GM10248 (cell line): Measurements from ENCODE around the gene RRN3.
"Not testable (repeated sequence)": the region's sequence is repeated elsewhere in the genome, so short reads cannot be mapped to it uniquely, and the experiment has no call there.

ENCODE experiments used
- CTCF ChIA-PET: fragments of 300-600 bp; sonication (Branson Sonifier 250); formaldehyde crosslinking; extraction: SDS; loops from one replicate; lab custom pipeline; 2021; ENCODE audit warnings: antibody characterized with exemption; lab: Yijun Ruan, JAX
- POLR2A ChIA-PET: fragments of 350-650 bp; sonication (Branson Sonifier 250); formaldehyde crosslinking; extraction: SDS; loops from one replicate; lab custom pipeline; 2020; ENCODE audit warnings: antibody characterized with exemption; lab: Yijun Ruan, JAX
- DNase-seq: peaks from one replicate; pipeline ENCODE4 v3.0.0; 2012; ENCODE audit errors: extremely low spot score
- TF ChIP-seq, protein P1 (sequence below): IDR thresholded peaks from 2 replicates; pipeline ENCODE4 v1.5.1; 2012; ENCODE audit warnings: mild to moderate bottlenecking, low read depth; ENCODE audit errors: extremely low read depth, missing control alignments, control extremely low read depth

The RRN3 gene

GRCh38 chr16:15065961-15066360 lies 28.1 kb downstream of the RRN3 start:
- CTCF ChIA-PET, POLR2A ChIA-PET, DNase-seq: not testable (repeated sequence)

DNA sequence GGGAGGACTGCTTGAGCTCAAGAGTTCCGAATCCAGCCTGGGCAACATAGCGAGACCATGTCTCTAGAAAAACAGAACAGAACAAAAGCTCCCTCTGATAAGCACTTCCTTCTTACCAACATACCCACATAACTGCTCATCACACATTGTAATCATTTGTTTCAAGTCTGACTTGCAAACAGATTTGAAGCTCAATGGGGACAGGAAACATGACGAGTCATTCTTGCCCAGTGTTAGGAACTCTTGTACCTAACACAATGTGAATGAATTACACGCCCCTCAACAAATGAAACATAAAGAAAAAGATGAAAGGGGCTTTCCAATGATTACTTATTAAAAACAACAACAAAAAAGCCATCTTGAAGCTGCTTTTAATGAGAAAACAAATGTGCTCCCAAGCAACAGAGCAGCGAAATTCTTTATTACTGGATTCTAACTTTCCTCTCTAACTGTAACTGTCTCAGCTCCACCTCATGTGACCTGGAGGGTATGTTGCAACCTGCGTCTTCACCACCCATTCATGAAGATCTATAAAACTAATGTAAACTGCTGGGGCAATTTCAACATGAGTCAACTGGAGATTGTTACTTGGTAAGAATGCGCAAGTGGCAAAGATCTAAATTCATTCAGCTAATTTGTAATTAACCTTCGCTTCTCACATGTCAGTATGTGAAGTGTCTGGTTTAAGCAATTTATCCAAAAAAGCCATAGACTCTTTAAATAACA lies 31.8 kb downstream of the RRN3 start:
- POLR2A ChIA-PET, DNase-seq: not testable (repeated sequence)
- CTCF ChIA-PET: interaction anchor here (0.8 to 2.7 kb wide), 3 partner anchors 10 to 99 kb away, joined by 3 to 9 read pairs (median 3); no protein-coding TSS in a partner anchor

DNA sequence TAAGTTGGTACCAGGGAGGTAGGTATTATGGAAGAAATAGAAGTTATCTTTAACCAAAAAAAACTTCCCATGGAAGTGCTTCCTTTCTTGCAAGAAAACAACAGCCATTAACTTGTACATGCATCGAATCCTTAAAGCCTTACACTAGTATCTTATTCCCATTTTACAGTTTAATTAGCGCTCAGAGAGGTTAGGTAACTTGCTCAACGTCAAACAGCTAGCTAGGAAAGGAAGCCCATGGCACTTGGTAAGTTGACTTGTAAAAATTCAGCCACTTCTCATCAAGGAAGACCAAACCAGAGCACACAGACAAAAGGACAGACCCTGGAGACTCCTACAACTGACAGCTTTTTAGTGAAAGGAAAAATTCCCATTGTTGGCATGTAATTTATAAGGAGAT lies 34.7 kb downstream of the RRN3 start:
- CTCF ChIA-PET: no interaction called here

DNA sequence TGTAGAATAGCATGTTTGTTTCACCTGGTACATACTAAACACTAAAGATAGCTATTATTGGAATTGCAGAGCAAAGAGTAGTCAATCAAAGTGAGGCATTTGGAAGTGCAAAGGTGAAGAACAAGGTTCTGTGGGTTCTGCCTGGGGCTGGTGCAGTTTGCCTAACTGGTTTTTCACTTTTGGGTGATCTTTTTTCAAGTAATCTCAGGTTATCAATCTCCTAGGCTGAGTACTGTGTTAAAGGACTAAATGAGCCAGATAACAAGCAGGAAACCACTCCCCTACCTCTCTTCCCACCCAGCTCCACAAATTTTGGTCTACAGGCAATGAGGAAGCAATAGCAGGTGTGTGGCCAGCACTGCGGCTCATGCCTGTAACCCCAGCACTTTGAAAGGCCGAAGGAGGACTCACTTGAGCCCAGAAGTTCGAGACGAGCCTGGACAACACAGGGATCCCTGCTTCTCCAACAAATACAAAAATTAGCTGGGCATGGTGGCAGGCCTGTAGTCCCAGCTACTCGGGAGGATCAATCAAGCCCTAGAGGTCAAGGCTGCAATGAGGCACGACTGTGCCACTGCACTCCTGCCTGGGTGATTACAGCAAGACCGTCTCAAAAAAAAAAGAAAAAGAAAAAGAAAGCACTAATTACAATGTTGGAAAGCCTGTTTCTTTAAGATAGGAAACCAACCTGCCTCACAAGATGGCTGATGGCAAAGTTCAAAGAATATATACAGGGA lies 36.2 kb downstream of the RRN3 start:
- POLR2A ChIA-PET: interaction anchor here (0.7 kb wide), 1 partner anchor 22 kb away, joined by 3 read pairs; no protein-coding TSS in a partner anchor
- TF ChIP-seq, protein P1, sequence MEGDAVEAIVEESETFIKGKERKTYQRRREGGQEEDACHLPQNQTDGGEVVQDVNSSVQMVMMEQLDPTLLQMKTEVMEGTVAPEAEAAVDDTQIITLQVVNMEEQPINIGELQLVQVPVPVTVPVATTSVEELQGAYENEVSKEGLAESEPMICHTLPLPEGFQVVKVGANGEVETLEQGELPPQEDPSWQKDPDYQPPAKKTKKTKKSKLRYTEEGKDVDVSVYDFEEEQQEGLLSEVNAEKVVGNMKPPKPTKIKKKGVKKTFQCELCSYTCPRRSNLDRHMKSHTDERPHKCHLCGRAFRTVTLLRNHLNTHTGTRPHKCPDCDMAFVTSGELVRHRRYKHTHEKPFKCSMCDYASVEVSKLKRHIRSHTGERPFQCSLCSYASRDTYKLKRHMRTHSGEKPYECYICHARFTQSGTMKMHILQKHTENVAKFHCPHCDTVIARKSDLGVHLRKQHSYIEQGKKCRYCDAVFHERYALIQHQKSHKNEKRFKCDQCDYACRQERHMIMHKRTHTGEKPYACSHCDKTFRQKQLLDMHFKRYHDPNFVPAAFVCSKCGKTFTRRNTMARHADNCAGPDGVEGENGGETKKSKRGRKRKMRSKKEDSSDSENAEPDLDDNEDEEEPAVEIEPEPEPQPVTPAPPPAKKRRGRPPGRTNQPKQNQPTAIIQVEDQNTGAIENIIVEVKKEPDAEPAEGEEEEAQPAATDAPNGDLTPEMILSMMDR: no peak
- CTCF ChIA-PET: interaction anchor here (1.0 to 1.9 kb wide), 3 partner anchors 13 to 15 kb away, joined by 3 to 10 read pairs (median 6); no protein-coding TSS in a partner anchor
- no peak for DNase-seq

More for the DNA sequence above, 34.7 kb downstream of the RRN3 start:
- TF ChIP-seq, protein P1: no peak
- POLR2A ChIA-PET: no interaction called here
- DNase-seq: no peak

GRCh38 chr16:15055141-15056053 lies 38.7 kb downstream of the RRN3 start:
- no peak for DNase-seq
- POLR2A ChIA-PET: no interaction called here
- CTCF ChIA-PET: interaction anchor here (0.7 to 2.6 kb wide), 4 partner anchors 12 to 20 kb away, joined by 3 to 10 read pairs (median 4); no protein-coding TSS in a partner anchor

GRCh38 chr16:15054357-15055140 lies 39.5 kb downstream of the RRN3 start:
- TF ChIP-seq, protein P1: no peak
- POLR2A ChIA-PET: interaction anchor here (0.5 kb wide), 1 partner anchor 8 kb away, joined by 6 read pairs; no protein-coding TSS in a partner anchor

More at GRCh38 chr16:15055141-15056053, 38.7 kb downstream of the RRN3 start:
- TF ChIP-seq, protein P1: peak; percentile 11

More at GRCh38 chr16:15054357-15055140, 39.5 kb downstream of the RRN3 start:
- no peak for DNase-seq
- CTCF ChIA-PET: interaction anchor here (2.6 kb wide), 1 partner anchor 20 kb away, joined by 5 read pairs; no protein-coding TSS in a partner anchor
